Endodermal cell (in vitro differentiated cells): ENCODE results near the gene CHST1. TPM values are rescaled to one million over a fixed set of nuclear protein-coding genes. Genes with fewer than 3 reads are reported as not detected.

ENCODE experiments used
- DNase-seq: peaks from one replicate; pipeline ENCODE4 v3.0.0-alpha.2; 2017
- H3K27ac ChIP-seq: 2 replicates; pipeline ENCODE4 v1.5.1; 2013; ENCODE audit warnings: mild to moderate bottlenecking, low read depth, low read length, moderate library complexity
- H3K27me3 ChIP-seq: 2 replicates; pipeline ENCODE4 v1.6.1; 2013; ENCODE audit warnings: mild to moderate bottlenecking, low read length, moderate library complexity; ENCODE audit not compliant: insufficient read depth, control insufficient read depth, poor library complexity, severe bottlenecking
- H3K36me3 ChIP-seq: 2 replicates; pipeline ENCODE4 v1.7.0; 2013; ENCODE audit warnings: mild to moderate bottlenecking, low read length, moderate library complexity; ENCODE audit not compliant: control insufficient read depth, insufficient read depth
- H3K4me1 ChIP-seq: one replicate; pipeline ENCODE4 v1.7.0; 2013; ENCODE audit warnings: low read length; ENCODE audit not compliant: control insufficient read depth, insufficient read depth
- H3K4me3 ChIP-seq: 2 replicates; pipeline ENCODE4 v1.5.1; 2013; ENCODE audit warnings: mild to moderate bottlenecking, low read length, moderate library complexity
- H3K9ac ChIP-seq: 2 replicates; pipeline ENCODE4 v1.6.1; 2013; ENCODE audit warnings: mild to moderate bottlenecking, low read length, moderate library complexity; ENCODE audit not compliant: poor library complexity, severe bottlenecking; ENCODE audit errors: extremely low read depth
- H3K9me3 ChIP-seq: 2 replicates; pipeline ENCODE4 v1.6.1; 2013; ENCODE audit warnings: mild to moderate bottlenecking, low read length, moderate library complexity; ENCODE audit not compliant: control insufficient read depth
- H3K27ac Mint-ChIP-seq: 2 replicates; pipeline ENCODE4 v1.8.0; 2020; ENCODE audit warnings: mixed read lengths
- H3K27me3 Mint-ChIP-seq: 2 replicates; pipeline ENCODE4 v1.8.0; 2021; ENCODE audit warnings: mild to moderate bottlenecking, mixed read lengths; ENCODE audit not compliant: insufficient read depth
- H3K36me3 Mint-ChIP-seq: 2 replicates; pipeline ENCODE4 v1.8.0; 2020; ENCODE audit warnings: low read depth, mixed read lengths
- H3K4me1 Mint-ChIP-seq: 2 replicates; pipeline ENCODE4 v1.8.0; 2020; ENCODE audit warnings: mixed read lengths
- H3K4me3 Mint-ChIP-seq: 2 replicates; pipeline ENCODE4 v1.8.0; 2020; ENCODE audit warnings: mild to moderate bottlenecking, moderate library complexity, mixed read lengths
- H3K9me3 Mint-ChIP-seq: 2 replicates; pipeline ENCODE4 v1.8.0; 2020; ENCODE audit warnings: mild to moderate bottlenecking, mixed read lengths
- whole genome bisulfite sequencing, 2 experiments: methylation state at CpG; one replicate each; pipeline versions ENCODE4 v1.1.5 to v1.1.7; 2013; ENCODE audit warnings: missing lambda C conversion rate in 2 of 2, mixed read lengths in 1 of 2; ENCODE audit not compliant: insufficient coverage in 1 of 2, insufficient read length in 1 of 2; 5-methylcytosine and 5-hydroxymethylcytosine counted together
- long read RNA-seq, 4 experiments: library from polyadenylated mRNA in 2 of 4; library from RNA in 1 of 4; library from capped mRNA in 1 of 4; stranded (forward) in 3 of 4; unstranded in 1 of 4; transcript quantifications; one replicate each; pipeline ENCODE4 v2.0.0, GENCODE V29; 2020 to 2021; ENCODE audit warnings: inconsistent platforms in 1 of 4
- polyA plus RNA-seq, 2 experiments: library from polyadenylated mRNA; stranded (reverse); fragments of 50-300 nt; gene quantifications; one replicate each; pipeline ENCODE4 v1.2.3, GENCODE V29; 2013
- total RNA-seq, 2 donors: library from RNA; stranded (reverse); fragmentation: NEBNext Ultra II Directional in 1 of 2; extraction: Animal tissue kit (Norgen Biotek cat#: 25700) in 1 of 2; gene quantifications; 2 replicates in 1 of 2; 3 replicates in 1 of 2; pipeline ENCODE4 v1.2.1, GENCODE V29; 2021
- TF ChIP-seq, protein P1 (sequence below): fragments of 200-600 bp; sonication (generic); conservative IDR thresholded peaks from 2 replicates; pipeline ENCODE4 v1.5.0; 2021; ENCODE audit warnings: antibody characterized with exemption, mild to moderate bottlenecking

The CHST1 gene, protein sequence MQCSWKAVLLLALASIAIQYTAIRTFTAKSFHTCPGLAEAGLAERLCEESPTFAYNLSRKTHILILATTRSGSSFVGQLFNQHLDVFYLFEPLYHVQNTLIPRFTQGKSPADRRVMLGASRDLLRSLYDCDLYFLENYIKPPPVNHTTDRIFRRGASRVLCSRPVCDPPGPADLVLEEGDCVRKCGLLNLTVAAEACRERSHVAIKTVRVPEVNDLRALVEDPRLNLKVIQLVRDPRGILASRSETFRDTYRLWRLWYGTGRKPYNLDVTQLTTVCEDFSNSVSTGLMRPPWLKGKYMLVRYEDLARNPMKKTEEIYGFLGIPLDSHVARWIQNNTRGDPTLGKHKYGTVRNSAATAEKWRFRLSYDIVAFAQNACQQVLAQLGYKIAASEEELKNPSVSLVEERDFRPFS
- total RNA-seq, result 1 to 10 TPM in 1 of 2 donors, under 1 TPM in 1; 0.95 to 1.6 TPM
- 3.1 TPM for polyA plus RNA-seq (2013, experiment 1 of 2)
- polyA plus RNA-seq (2013, experiment 2 of 2), result 3.4 TPM
- long read RNA-seq, experiment 1, partial matches to known transcripts, result 0 of 1 reads
- long read RNA-seq, experiment 1, other reads (novel, unspliced or antisense), result 1 of 1 reads
- long read RNA-seq, experiment 2, result 0 reads
- long read RNA-seq, experiment 3, partial matches to known transcripts, result 0 of 2 reads
- long read RNA-seq, experiment 3, other reads (novel, unspliced or antisense), result 1 of 2 reads
- long read RNA-seq, experiment 4, result 0 reads

DNA sequence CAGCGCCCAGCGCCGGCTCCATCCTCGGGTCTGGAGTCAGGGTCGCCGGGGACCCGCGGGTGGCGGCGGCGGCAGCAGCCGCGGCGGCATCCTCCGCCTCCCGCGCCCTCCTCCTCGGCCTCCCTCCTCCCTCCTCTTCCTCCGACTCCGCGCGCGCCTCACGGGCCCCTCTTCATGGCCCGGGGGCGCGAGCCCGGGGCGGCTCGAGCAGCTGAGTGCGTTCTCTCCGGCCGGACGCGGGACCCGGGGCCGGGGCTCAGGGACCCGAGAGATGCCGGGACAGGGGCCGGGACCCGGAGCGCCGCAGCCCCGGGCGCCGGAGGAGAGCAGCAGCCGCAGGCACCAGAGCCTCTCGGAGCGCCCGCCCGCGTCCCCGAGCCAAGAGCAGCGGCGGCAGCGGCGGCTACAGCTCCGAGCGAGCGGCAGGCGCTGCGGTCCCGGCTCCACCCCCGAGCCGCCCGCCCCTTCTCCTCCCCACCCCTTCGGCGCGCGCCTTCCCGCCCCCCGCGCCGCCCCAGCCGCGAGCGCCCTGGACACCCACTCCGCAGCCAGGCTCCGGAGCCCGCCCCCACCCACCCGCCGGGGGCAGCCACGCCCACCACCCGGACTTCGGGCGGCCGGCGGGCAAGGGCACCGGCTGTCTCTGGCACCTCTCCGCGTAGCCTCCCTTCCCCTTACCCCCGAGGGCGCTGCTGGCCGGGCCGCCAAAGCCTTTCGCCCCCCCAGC, at the start of gene CHST1:
Gene CHST1 (minus strand): TSS at position 417 of the 727 bp plus-strand sequence. CDS start 14,699 bp downstream, outside the sequence.
- Mint-ChIP-seq H3K27ac (no peak within 1 kb of the TSS), H3K4me1 (peaks cover 13% of the 10 kb centered on the region), H3K4me3 (peak within 1 kb of the TSS; percentile 54), H3K27me3 (peaks cover 59% of the 10 kb centered on the region), H3K9me3 (no peaks in the 10 kb centered on the region), H3K36me3 (no peaks in the 10 kb centered on the region)
- peak; percentile 76 for DNase-seq
- Histone ChIP-seq H3K27ac (no peak within 1 kb of the TSS), H3K4me1 (peaks cover 5% of the 10 kb centered on the region), H3K9me3 (no peaks in the 10 kb centered on the region), H3K4me3 (peak within 1 kb of the TSS; percentile 73), H3K9ac (no peak within 1 kb of the TSS), H3K27me3 (peaks cover 53% of the 10 kb centered on the region), H3K36me3 (no peaks in the 10 kb centered on the region)
- 0 to 1% methylated on average over 6 to 87 of the region's 96 CpGs for WGBS, 2 experiments
- TF ChIP-seq, protein P1, sequence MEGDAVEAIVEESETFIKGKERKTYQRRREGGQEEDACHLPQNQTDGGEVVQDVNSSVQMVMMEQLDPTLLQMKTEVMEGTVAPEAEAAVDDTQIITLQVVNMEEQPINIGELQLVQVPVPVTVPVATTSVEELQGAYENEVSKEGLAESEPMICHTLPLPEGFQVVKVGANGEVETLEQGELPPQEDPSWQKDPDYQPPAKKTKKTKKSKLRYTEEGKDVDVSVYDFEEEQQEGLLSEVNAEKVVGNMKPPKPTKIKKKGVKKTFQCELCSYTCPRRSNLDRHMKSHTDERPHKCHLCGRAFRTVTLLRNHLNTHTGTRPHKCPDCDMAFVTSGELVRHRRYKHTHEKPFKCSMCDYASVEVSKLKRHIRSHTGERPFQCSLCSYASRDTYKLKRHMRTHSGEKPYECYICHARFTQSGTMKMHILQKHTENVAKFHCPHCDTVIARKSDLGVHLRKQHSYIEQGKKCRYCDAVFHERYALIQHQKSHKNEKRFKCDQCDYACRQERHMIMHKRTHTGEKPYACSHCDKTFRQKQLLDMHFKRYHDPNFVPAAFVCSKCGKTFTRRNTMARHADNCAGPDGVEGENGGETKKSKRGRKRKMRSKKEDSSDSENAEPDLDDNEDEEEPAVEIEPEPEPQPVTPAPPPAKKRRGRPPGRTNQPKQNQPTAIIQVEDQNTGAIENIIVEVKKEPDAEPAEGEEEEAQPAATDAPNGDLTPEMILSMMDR, result no peak

DNA sequence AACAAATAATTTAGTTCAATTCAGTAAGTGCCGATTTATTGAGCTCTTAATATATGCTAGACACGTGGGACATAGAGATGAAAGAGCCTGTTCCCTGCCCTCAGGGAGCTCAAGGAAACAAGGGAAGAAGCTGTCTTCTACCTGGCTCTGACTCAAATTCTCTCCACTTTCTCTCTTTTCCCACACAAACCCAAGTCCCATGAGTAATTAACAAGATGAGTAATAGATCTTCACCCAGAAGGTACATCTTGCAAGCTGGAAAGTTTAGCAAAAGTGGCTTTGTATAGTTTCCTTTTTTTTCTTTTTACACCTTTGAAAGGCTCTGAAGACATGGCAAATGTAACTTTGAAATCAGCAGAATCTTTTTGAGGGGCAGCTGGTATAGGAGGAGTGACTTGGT, 48.2 kb upstream of the CHST1 start:
- no peaks in the 10 kb centered on the region for H3K4me1 ChIP-seq
- no peak overlapping the region for H3K9ac ChIP-seq
- H3K4me1 Mint-ChIP-seq, result no peaks in the 10 kb centered on the region
- WGBS, 2 experiments, result 80 to 100% methylated on average over 1 to 2 of the region's 2 CpGs
- no peaks in the 10 kb centered on the region for H3K36me3 Mint-ChIP-seq
- H3K27me3 ChIP-seq, result peaks cover 32% of the 10 kb centered on the region
- H3K27ac ChIP-seq, result no peak overlapping the region
- H3K9me3 Mint-ChIP-seq, result no peaks in the 10 kb centered on the region
- H3K27me3 Mint-ChIP-seq, result peaks cover 25% of the 10 kb centered on the region
- H3K9me3 ChIP-seq, result no peaks in the 10 kb centered on the region
- H3K4me3 Mint-ChIP-seq, result no peak overlapping the region
- no peaks in the 10 kb centered on the region for H3K36me3 ChIP-seq
- TF ChIP-seq, protein P1, result no peak
- no peak overlapping the region for H3K4me3 ChIP-seq
- no peak overlapping the region for H3K27ac Mint-ChIP-seq
- no peak for DNase-seq

DNA sequence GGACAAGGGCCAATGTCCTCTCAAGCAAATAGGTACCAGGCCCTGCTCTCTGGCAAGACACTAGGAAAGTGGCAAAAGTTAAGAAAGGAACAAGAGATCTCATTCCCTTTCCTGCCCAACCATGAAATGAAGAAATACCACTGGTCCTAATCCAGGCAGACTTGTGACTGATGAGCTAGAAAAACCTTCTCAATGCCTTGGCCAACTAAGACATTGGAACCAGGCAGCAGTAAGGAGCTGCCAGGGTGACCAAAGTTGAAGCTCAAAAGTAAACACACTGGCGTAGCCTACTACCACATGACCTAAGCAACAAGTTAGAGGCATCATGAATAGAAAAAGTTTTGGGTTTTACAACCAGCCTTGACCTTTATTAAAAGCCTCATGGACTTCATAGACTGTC, 45.1 kb upstream of the CHST1 start:
- Mint-ChIP-seq H3K4me1 (peaks cover 16% of the 10 kb centered on the region), H3K9me3 (no peaks in the 10 kb centered on the region), H3K27ac (no peak overlapping the region), H3K4me3 (no peak overlapping the region), H3K36me3 (no peaks in the 10 kb centered on the region), H3K27me3 (peaks cover 27% of the 10 kb centered on the region)
- Histone ChIP-seq H3K4me1 (peaks cover 3% of the 10 kb centered on the region), H3K36me3 (no peaks in the 10 kb centered on the region), H3K9me3 (peaks cover 7% of the 10 kb centered on the region), H3K27me3 (peaks cover 21% of the 10 kb centered on the region), H3K4me3 (no peak overlapping the region), H3K27ac (no peak overlapping the region), H3K9ac (no peak overlapping the region)
- TF ChIP-seq, protein P1, result no peak
- no peak for DNase-seq
- WGBS, 2 experiments, result 89% methylated on average over 1 of the region's 1 CpG; no CpG with 5 or more reads in 1 of the 2 experiments
